Esophagus muscularis mucosa (tissue), 4 donors: ENCODE measurements around the gene LAPTM5.

Experiments
- EP300 ChIP-seq: sonication (generic); formaldehyde crosslinking; IDR thresholded peaks from one replicate; pipeline ENCODE4 v1.6.1; 2017; ENCODE audit warnings: antibody characterized with exemption
- POLR2A ChIP-seq: fragments of 450-650 bp; IDR thresholded peaks from one replicate; pipeline ENCODE4 v1.6.1; 2017; ENCODE audit warnings: antibody characterized with exemption, moderate library complexity, mild to moderate bottlenecking, low read depth
- POLR2AphosphoS5 ChIP-seq, 2 donors: sonication (generic); formaldehyde crosslinking; IDR thresholded peaks; one replicate each; pipeline ENCODE4 v1.6.1; 2017; ENCODE audit warnings: antibody characterized with exemption in 2 of 2
- TF ChIP-seq, protein P1 (sequence below), 3 experiments: fragments of 200-600 bp in 2 of 3; fragments of 450-650 bp in 1 of 3; sonication (generic) in 2 of 3; IDR thresholded peaks; one replicate each; pipeline ENCODE4 v1.5.1; 2017 to 2019; ENCODE audit warnings: antibody characterized with exemption in 3 of 3, mild to moderate bottlenecking in 2 of 3, moderate library complexity in 1 of 3

DNA sequence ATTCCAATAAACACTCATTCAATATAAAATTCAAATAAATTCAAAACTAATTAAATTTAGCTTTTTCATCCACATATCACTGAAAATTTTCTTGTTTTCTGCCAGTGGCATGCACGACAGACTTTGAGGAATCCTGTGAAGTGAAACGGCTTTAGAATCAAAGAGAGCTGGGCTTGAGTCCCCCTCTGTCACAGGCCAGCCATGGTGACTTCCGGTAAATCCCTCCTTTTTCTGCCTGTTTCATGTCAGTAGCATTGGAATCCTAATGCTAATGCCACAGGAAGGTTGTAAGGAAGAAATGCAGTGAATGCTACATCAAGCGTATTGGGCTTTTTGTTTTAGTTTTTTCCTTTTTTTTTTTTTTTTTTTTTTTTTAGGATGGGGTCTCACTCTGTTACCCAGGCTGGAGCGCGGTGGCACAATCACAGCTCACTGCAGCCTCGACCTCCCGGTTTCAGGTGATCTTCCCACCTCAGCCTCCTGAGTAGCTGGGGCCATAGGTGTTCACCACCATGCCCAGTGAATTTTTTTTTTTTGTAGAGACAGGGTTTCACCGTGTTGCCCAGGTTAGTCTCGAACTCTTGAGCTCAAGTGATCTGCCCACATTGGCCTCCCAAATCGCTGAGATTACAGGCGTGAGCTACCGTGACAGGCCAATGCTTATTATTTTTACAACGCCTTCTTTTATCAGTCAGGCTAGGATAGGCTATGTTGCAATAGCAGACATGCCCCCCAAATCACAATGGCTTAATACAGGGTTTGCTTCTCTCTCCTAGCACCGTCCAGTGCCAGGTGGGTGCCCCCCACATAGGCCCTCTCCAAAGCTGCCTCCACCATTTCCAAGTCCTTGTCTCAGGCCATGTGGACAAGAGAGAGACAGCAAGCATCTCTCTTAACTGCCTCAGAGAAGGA is 30.5 kb downstream of the LAPTM5 start:
- TF ChIP-seq POLR2A (no peak), EP300 (no peak), POLR2AphosphoS5 (IDR thresholded peaks at IDR 0.05) (no peak)
- TF ChIP-seq, protein P1, sequence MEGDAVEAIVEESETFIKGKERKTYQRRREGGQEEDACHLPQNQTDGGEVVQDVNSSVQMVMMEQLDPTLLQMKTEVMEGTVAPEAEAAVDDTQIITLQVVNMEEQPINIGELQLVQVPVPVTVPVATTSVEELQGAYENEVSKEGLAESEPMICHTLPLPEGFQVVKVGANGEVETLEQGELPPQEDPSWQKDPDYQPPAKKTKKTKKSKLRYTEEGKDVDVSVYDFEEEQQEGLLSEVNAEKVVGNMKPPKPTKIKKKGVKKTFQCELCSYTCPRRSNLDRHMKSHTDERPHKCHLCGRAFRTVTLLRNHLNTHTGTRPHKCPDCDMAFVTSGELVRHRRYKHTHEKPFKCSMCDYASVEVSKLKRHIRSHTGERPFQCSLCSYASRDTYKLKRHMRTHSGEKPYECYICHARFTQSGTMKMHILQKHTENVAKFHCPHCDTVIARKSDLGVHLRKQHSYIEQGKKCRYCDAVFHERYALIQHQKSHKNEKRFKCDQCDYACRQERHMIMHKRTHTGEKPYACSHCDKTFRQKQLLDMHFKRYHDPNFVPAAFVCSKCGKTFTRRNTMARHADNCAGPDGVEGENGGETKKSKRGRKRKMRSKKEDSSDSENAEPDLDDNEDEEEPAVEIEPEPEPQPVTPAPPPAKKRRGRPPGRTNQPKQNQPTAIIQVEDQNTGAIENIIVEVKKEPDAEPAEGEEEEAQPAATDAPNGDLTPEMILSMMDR (IDR thresholded peaks at IDR 0.05): no peak
